Upper lobe of left lung (tissue), 6 donors: ENCODE data around the gene UBB. TPM values are rescaled to one million over a fixed set of nuclear protein-coding genes. Genes with fewer than 3 reads are reported as not detected.
"Not testable (repeated sequence)": the region's sequence is repeated elsewhere in the genome, so short reads cannot be mapped to it uniquely, and the experiment has no call there.

Experiments
- ATAC-seq, 2 donors: fragments of 200-7000 bp; cut with Tn5 transposase; one replicate each; pipeline ENCODE4 v1.9.1; 2022; ENCODE audit warnings: mild to moderate bottlenecking in 2 of 2, moderate library complexity in 2 of 2; ENCODE audit not compliant: low FRiP score in 2 of 2
- DNase-seq, 2 donors: peaks; one replicate each; pipeline ENCODE4 v3.0.0-alpha.2; 2019 to 2020
- H3K27ac ChIP-seq, 4 donors: fragments of 200-600 bp; sonication (generic); one replicate each; pipeline ENCODE4 v1.5.1; 2016 to 2019
- H3K27me3 ChIP-seq, 4 donors: fragments of 200-600 bp; sonication (generic); one replicate each; pipeline ENCODE4 v1.5.1; 2017 to 2019
- H3K36me3 ChIP-seq, 4 donors: fragments of 200-600 bp; sonication (generic); one replicate each; pipeline ENCODE4 v1.5.1; 2016 to 2019
- H3K4me1 ChIP-seq, 4 donors: fragments of 200-600 bp; sonication (generic); one replicate each; pipeline ENCODE4 v1.5.1; 2018 to 2019
- H3K4me3 ChIP-seq, 4 donors: fragments of 200-600 bp; sonication (generic); one replicate each; pipeline ENCODE4 v1.5.1; 2017 to 2019; ENCODE audit warnings: mild to moderate bottlenecking in 2 of 4, moderate library complexity in 1 of 4
- H3K9me3 ChIP-seq, 4 donors: fragments of 200-600 bp; sonication (generic); one replicate each; pipeline ENCODE4 v1.5.1; 2018 to 2019
- EP300 ChIP-seq, 4 donors: sonication (generic); formaldehyde crosslinking; IDR thresholded peaks; one replicate each; pipeline ENCODE4 v1.5.1; 2017; ENCODE audit warnings: antibody characterized with exemption in 4 of 4, control low read depth in 2 of 4
- POLR2A ChIP-seq, 4 donors: fragments of 450-650 bp; IDR thresholded peaks; one replicate each; pipeline ENCODE4 v1.5.1; 2016 to 2017; ENCODE audit warnings: antibody characterized with exemption in 4 of 4, mild to moderate bottlenecking in 2 of 4
- POLR2AphosphoS5 ChIP-seq, 2 donors: sonication (generic); formaldehyde crosslinking; IDR thresholded peaks; one replicate each; pipeline ENCODE4 v1.5.1; 2017; ENCODE audit warnings: antibody characterized with exemption in 2 of 2
- WGBS, 2 donors: methylation state at CpG; one replicate each; pipeline ENCODE4 v1.1.5; 2017 to 2018; 5-methylcytosine and 5-hydroxymethylcytosine counted together
- total RNA-seq, 6 donors: library from RNA; depleted of rRNA in 4 of 6; stranded (reverse); fragments of >200 nt in 4 of 6; gene quantifications; one replicate each; pipeline versions ENCODE4 v1.1.0 to v1.2.1, GENCODE V29; 2016 to 2021
- TF ChIP-seq, protein P1 (sequence below), 6 experiments: fragments of 450-650 bp in 4 of 6; fragments of 200-600 bp in 2 of 6; sonication (generic) in 2 of 6; IDR thresholded peaks; one replicate each; pipeline ENCODE4 v1.5.1; 2016 to 2019; ENCODE audit warnings: antibody characterized with exemption in 6 of 6
- donor health status: DM: no; HTN: no; CAD: no; lungs with moderate emphysema.
- donor health status: DM: no; HTN: yes; CAD: no; lungs with severe emphysema.

The UBB gene
- total RNA-seq, 6 donors from 2014 or later = 281 to 1,666 (median 998) TPM

DNA sequence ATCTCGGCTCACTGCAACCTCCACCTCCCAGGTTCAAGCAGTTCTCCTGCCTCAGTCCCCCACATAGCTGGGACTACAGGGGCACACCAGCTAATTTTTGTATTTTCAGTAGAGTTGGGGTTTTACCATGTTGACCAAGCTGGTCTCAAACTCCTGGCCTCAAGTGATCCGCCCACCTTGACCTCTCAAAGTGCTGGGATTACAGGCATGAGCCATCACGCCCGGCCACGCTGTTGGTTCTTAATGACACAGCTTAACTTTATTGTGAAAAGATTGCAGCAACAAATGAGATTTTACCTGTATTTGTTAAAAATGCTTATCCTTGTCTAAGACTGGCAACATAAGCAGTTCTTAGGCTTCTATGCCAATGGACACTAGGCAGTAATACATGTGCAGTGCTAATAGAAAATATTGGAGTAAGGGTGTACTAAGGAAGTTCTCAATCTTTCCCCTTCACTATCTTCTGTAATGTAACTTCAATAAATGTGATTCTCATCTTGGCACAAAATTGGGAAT lies 2.9 kb downstream of the UBB start:
- ATAC-seq = no peak
- H3K36me3 ChIP-seq = peaks cover 9 to 18% (median 11%) of the 10 kb centered on the region in 4 donors
- peak overlapping the region in 1 of 4 donors; percentile 49 for H3K27ac ChIP-seq
- peaks cover 26 to 54% (median 35%) of the 10 kb centered on the region in 4 donors for H3K4me1 ChIP-seq
- no peak for DNase-seq
- peak overlapping the region in 1 of 4 donors; percentile 64 for H3K4me3 ChIP-seq
- H3K9me3 ChIP-seq = no peaks in the 10 kb centered on the region
- TF ChIP-seq, protein P1, sequence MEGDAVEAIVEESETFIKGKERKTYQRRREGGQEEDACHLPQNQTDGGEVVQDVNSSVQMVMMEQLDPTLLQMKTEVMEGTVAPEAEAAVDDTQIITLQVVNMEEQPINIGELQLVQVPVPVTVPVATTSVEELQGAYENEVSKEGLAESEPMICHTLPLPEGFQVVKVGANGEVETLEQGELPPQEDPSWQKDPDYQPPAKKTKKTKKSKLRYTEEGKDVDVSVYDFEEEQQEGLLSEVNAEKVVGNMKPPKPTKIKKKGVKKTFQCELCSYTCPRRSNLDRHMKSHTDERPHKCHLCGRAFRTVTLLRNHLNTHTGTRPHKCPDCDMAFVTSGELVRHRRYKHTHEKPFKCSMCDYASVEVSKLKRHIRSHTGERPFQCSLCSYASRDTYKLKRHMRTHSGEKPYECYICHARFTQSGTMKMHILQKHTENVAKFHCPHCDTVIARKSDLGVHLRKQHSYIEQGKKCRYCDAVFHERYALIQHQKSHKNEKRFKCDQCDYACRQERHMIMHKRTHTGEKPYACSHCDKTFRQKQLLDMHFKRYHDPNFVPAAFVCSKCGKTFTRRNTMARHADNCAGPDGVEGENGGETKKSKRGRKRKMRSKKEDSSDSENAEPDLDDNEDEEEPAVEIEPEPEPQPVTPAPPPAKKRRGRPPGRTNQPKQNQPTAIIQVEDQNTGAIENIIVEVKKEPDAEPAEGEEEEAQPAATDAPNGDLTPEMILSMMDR (IDR thresholded peaks at IDR 0.05) = no peak
- TF ChIP-seq EP300 (IDR thresholded peaks at IDR 0.05) = no peak
- no peak for TF ChIP-seq POLR2AphosphoS5 (IDR thresholded peaks at IDR 0.05)
- TF ChIP-seq POLR2A (IDR thresholded peaks at IDR 0.05) = no peak
- H3K27me3 ChIP-seq = no peaks in the 10 kb centered on the region
- 83 to 85% methylated on average over 5 of the region's 5 CpGs for WGBS, 2 donors

DNA sequence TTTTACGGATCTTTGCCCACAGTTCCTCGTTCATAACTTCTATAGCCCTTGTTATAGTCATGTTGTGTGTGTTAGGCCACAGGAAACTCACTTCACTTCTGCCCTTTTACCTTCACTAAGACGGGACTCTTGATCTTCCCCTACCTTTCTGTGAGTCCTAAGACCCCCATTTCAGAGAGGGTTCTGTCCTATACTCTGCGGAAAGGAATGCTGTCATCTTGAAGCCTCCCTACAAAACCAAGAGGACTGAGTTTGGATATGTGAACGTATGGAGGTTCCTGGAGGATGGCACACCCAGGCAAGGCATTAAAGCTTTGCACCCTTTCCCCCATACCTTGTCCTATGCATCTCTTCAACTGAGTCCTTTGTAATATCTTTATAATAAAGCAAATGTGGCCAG lies 3.7 kb downstream of the UBB start:
- H3K27me3 ChIP-seq = no peaks in the 10 kb centered on the region
- WGBS, 2 donors = 69 to 71% methylated on average over 5 of the region's 5 CpGs
- TF ChIP-seq POLR2A (IDR thresholded peaks at IDR 0.05) = no peak
- TF ChIP-seq, protein P1 (IDR thresholded peaks at IDR 0.05) = no peak
- no peak for TF ChIP-seq POLR2AphosphoS5 (IDR thresholded peaks at IDR 0.05)
- TF ChIP-seq EP300 (IDR thresholded peaks at IDR 0.05) = no peak
- peak overlapping the region in 1 of 4 donors; percentile 46 for H3K27ac ChIP-seq
- no peaks in the 10 kb centered on the region for H3K9me3 ChIP-seq
- H3K36me3 ChIP-seq = peaks cover 9 to 18% (median 11%) of the 10 kb centered on the region in 4 donors
- H3K4me1 ChIP-seq = peaks cover 26 to 54% (median 35%) of the 10 kb centered on the region in 4 donors
- ATAC-seq = no peak
- DNase-seq = no peak
- no peak overlapping the region for H3K4me3 ChIP-seq

DNA sequence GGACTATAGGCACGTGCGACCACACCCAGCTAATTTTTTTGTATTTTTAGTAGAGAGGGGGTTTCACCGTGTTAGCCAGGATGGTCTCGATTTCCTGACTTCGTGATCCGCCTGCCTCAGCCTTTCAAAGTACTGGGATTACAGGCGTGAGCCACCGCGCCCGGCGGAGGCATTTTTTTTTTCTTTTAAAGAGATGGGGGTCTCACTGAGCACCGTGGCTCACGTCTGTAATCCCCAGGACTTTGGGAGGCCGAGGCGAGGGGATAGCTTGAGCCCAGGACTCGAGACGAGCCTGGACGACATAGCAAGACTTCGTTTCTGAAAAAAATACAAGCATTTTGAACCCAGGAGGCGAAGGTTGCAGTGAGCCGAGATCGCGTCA lies 5.2 kb downstream of the UBB start:
- peaks cover 26 to 49% (median 29%) of the 10 kb centered on the region in 4 donors for H3K4me1 ChIP-seq
- peaks cover 9 to 18% (median 11%) of the 10 kb centered on the region in 4 donors for H3K36me3 ChIP-seq
- not testable (repeated sequence) for ATAC-seq, DNase-seq, H3K27me3 ChIP-seq, H3K9me3 ChIP-seq
- peak overlapping the region in 2 of 4 donors; percentile 44 to 78 for H3K27ac ChIP-seq
- peak overlapping the region in 3 of 4 donors; percentile 43 to 54 (median 52) for H3K4me3 ChIP-seq
- 43 to 50% methylated on average over 23 of the region's 23 CpGs for WGBS, 2 donors

DNA sequence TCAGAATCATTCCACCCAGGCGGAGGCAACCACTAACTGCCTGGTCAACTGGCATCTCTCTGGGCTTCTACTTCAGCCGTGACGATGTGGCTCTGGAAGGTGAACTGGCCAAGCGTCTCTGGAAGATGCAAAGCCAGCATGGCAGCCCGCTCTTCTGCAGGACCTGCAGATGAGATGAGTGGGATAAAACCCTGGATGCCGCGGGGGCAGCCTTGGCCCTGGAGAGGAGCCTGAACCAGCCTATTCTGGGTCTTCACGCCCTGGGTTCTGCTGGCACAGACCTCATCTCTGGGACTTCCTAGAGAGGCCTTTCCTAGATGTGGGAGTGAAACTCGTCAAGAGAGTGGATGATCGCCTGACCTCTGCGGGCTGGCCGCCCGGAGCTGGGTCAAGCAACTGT lies 10.6 kb downstream of the UBB start:
- Histone ChIP-seq H3K9me3 (no peaks in the 10 kb centered on the region), H3K36me3 (no peaks in the 10 kb centered on the region), H3K4me3 (no peak overlapping the region), H3K4me1 (peaks cover 0 to 11% (median 3%) of the 10 kb centered on the region in 4 donors), H3K27ac (no peak overlapping the region), H3K27me3 (no peaks in the 10 kb centered on the region)
- ATAC-seq (no peak), DNase-seq (no peak)
- 88 to 92% methylated on average over 6 to 13 of the region's 13 CpGs for WGBS, 2 donors
- TF ChIP-seq EP300 (IDR thresholded peaks at IDR 0.05) = no peak

DNA sequence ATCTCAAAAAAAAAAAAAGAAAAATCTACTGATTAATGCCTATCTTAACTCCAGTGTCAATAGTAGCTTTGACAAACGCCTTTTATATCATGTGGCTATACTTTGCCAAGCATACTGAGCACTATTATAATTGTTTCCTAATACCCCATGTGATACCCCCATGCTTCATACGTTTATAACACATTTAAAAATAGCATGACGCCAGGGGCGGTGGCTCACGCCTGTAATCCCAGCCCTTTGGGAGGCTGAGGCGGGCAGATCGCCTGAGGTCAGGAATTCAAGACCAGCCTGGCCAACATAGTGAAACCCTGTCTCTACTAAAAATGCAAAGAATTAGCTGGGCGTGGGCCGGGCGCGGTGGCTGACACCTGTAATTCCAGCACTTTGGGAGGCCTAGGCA lies 11.6 kb downstream of the UBB start:
- 88 to 89% methylated on average over 7 to 11 of the region's 11 CpGs for WGBS, 2 donors
- not testable (repeated sequence) for H3K27ac ChIP-seq, H3K27me3 ChIP-seq, H3K36me3 ChIP-seq, DNase-seq, ATAC-seq, H3K4me3 ChIP-seq, H3K9me3 ChIP-seq, H3K4me1 ChIP-seq

DNA sequence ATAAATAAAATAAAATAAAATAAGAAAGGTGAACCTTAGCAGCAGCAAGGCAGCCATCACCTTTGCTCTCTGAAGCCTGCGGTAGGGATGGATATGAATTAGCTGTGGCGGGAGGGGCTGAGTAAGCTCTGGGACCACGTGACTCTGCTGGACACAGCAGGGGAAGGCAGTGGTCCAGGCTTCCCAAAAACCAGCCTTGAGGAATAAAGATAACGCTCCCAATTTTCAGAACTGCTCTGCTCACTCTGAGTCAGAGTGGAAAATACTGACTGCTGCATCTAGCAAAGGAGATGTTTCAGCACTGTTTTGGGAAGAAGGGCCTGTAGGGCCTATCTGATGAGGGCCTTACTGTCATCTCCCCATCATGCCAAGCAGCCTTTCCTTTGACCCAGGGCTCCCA lies 15.0 kb downstream of the UBB start:
- not testable (repeated sequence) for H3K4me1 ChIP-seq, H3K4me3 ChIP-seq, DNase-seq, H3K9me3 ChIP-seq, H3K36me3 ChIP-seq, H3K27me3 ChIP-seq
- 78 to 85% methylated on average over 4 of the region's 4 CpGs for WGBS, 2 donors
- H3K27ac ChIP-seq = peak overlapping the region in 1 of 4 donors; percentile 34
- ATAC-seq = peak in 1 of 2 donors; percentile 83

DNA sequence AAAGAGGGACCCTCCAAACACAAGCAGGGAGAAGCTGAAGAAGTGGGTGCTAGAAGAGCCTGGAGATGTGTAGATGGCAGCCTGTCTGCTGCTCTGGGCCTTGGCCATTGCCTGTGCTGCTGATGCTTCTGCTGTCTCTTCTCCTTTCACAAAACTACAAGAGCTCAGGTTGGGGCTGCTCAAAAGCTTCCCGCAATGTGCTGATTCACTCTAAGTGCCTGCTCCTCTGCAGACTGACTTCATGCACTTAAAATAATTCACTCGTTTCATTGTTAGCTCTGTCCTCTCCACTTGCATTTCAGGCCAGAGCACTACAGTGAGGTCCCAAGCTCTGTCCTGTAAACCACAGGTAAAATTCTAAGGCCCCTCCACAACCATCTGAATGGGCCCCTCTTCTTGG lies 15.8 kb downstream of the UBB start:
- H3K4me1 ChIP-seq, H3K27me3 ChIP-seq, DNase-seq, H3K36me3 ChIP-seq, H3K4me3 ChIP-seq, H3K9me3 ChIP-seq, ATAC-seq: not testable (repeated sequence)
- 42 to 47% methylated on average over 2 of the region's 2 CpGs for WGBS, 2 donors
- peak overlapping the region in 1 of 4 donors; percentile 34 for H3K27ac ChIP-seq
